Stimulated activated CD4-positive, alpha-beta T cell treated with anti-CD3 and anti-CD28 coated beads, TNF-alpha, amount 100 ng/mL, for 1 hour (primary cell): ENCODE measurements around the gene TFIP11.

Source experiments
- DNase-seq, 3 donors: peaks; one replicate each; pipeline ENCODE4 v3.0.0-alpha.2; 2020; ENCODE audit warnings: low read depth in 3 of 3, low spot score in 1 of 3

The TFIP11 gene

GRCh38 chr22:26508148-26508547 lies 4.1 kb downstream of the TFIP11 start:
- no peak for DNase-seq

GRCh38 chr22:26503758-26504157 lies 8.5 kb downstream of the TFIP11 start:
- DNase-seq, result no peak

- DNase-seq, result peak in 1 of 3 donors; percentile 2
Measured at GRCh38 chr22:26502688-26503561, 9.3 kb downstream of the TFIP11 start.

GRCh38 chr22:26501996-26502395 lies 10.3 kb downstream of the TFIP11 start:
- no peak for DNase-seq

GRCh38 chr22:26499188-26499703 lies 13.0 kb downstream of the TFIP11 start:
- no peak for DNase-seq

- no peak for DNase-seq
Measured at GRCh38 chr22:26496456-26496855, 15.8 kb downstream of the TFIP11 start.

- DNase-seq, result no peak
Measured at GRCh38 chr22:26494506-26494905, 17.8 kb downstream of the TFIP11 start.

GRCh38 chr22:26492220-26492619 lies 20.1 kb downstream of the TFIP11 start:
- no peak for DNase-seq

- DNase-seq, result no peak
Measured at GRCh38 chr22:26489447-26490036, 22.7 kb downstream of the TFIP11 start.

- no peak for DNase-seq
Measured at GRCh38 chr22:26487996-26488395, 24.3 kb downstream of the TFIP11 start.

- no peak for DNase-seq
Measured at GRCh38 chr22:26486394-26486793, 25.9 kb downstream of the TFIP11 start.

GRCh38 chr22:26485806-26486390 lies 26.4 kb downstream of the TFIP11 start:
- no peak for DNase-seq

- DNase-seq, result no peak
Measured at GRCh38 chr22:26485013-26485412, 27.3 kb downstream of the TFIP11 start.

- no peak for DNase-seq
Measured at GRCh38 chr22:26484360-26484706, 27.9 kb downstream of the TFIP11 start.

GRCh38 chr22:26483439-26484359 lies 28.6 kb downstream of the TFIP11 start, which contains the start of the genes HPS4 and SRRD:
Gene HPS4 (minus strand): TSS chr22:26483783. CDS start chr22:26481762, 2,021 bp downstream.
Gene SRRD (plus strand): TSS chr22:26483877. CDS start chr22:26483891, 14 bp downstream.
- DNase-seq, result peak; percentile 75 to 92 (median 84)

GRCh38 chr22:26483043-26483438 lies 29.2 kb downstream of the TFIP11 start:
- no peak for DNase-seq

GRCh38 chr22:26482161-26482560 lies 30.1 kb downstream of the TFIP11 start:
- no peak for DNase-seq

- DNase-seq, result no peak
Measured at GRCh38 chr22:26481694-26482093, 30.6 kb downstream of the TFIP11 start.

- DNase-seq, result no peak
Measured at GRCh38 chr22:26481112-26481693, 31.1 kb downstream of the TFIP11 start.

GRCh38 chr22:26480611-26480932 lies 31.7 kb downstream of the TFIP11 start:
- no peak for DNase-seq
